Liver (tissue), 9 donors: Measurements from ENCODE around the gene TRERF1. TPM values are rescaled to one million over a fixed set of nuclear protein-coding genes. Genes with fewer than 3 reads are reported as not detected.

ENCODE experiments used
- DNase-seq: peaks from one replicate; pipeline ENCODE4 v3.0.0-alpha.2; 2017; ENCODE audit warnings: low spot score
- H3K27ac ChIP-seq, 2 donors: one replicate each; pipeline ENCODE4 v1.7.0; 2013; ENCODE audit warnings: inconsistent platforms in 2 of 2, low read length in 2 of 2, control low read depth in 1 of 2, low read depth in 1 of 2, mild to moderate bottlenecking in 1 of 2
- H3K27me3 ChIP-seq, 4 donors: one replicate each; pipeline versions ENCODE4 v1.6.1 to v1.7.0; 2013; ENCODE audit warnings: low read length in 3 of 4, inconsistent platforms in 1 of 4, mild to moderate bottlenecking in 1 of 4, moderate library complexity in 1 of 4; ENCODE audit not compliant: control insufficient read depth in 4 of 4, insufficient read depth in 4 of 4
- H3K36me3 ChIP-seq, 4 donors: one replicate each; pipeline versions ENCODE4 v1.6.1 to v1.7.0; 2013; ENCODE audit warnings: low read length in 3 of 4, mild to moderate bottlenecking in 3 of 4, low read depth in 1 of 4, moderate library complexity in 1 of 4; ENCODE audit not compliant: control insufficient read depth in 4 of 4, insufficient read depth in 3 of 4
- H3K4me1 ChIP-seq, 4 donors: one replicate each; pipeline versions ENCODE4 v1.6.1 to v1.7.0; 2013; ENCODE audit warnings: low read length in 3 of 4, mild to moderate bottlenecking in 3 of 4, moderate library complexity in 1 of 4; ENCODE audit not compliant: control insufficient read depth in 4 of 4, insufficient read depth in 4 of 4
- H3K4me3 ChIP-seq, 3 donors: one replicate each; pipeline versions ENCODE4 v1.6.1 to v1.7.0; 2013; ENCODE audit warnings: low read length in 3 of 3, control low read depth in 1 of 3, low read depth in 1 of 3, mild to moderate bottlenecking in 1 of 3
- H3K9ac ChIP-seq, 2 donors: one replicate each; pipeline ENCODE4 v1.7.0; 2013; ENCODE audit warnings: low read length in 2 of 2, mild to moderate bottlenecking in 2 of 2, moderate library complexity in 2 of 2, control low read depth in 1 of 2, low read depth in 1 of 2
- H3K9me3 ChIP-seq, 4 donors: one replicate each; pipeline versions ENCODE4 v1.6.1 to v1.7.0; 2013; ENCODE audit warnings: low read length in 3 of 4; ENCODE audit not compliant: control insufficient read depth in 4 of 4
- HNF4A ChIP-seq, 2 donors: conservative IDR thresholded peaks; 2 replicates each; pipeline ENCODE4 v1.6.1; 2016; ENCODE audit warnings: antibody characterized with exemption in 2 of 2, mild to moderate bottlenecking in 2 of 2
- HNF4G ChIP-seq: IDR thresholded peaks from 2 replicates; pipeline ENCODE4 v1.6.1; 2016; ENCODE audit warnings: antibody characterized with exemption
- NR2F2 ChIP-seq: IDR thresholded peaks from 2 replicates; pipeline ENCODE4 v1.6.1; 2016; ENCODE audit warnings: antibody characterized with exemption
- RAD21 ChIP-seq, 2 donors: IDR thresholded peaks; 2 replicates each; pipeline ENCODE4 v1.6.1; 2016; ENCODE audit warnings: antibody characterized with exemption in 2 of 2, mild to moderate bottlenecking in 2 of 2
- SP1 ChIP-seq: IDR thresholded peaks from 2 replicates; pipeline ENCODE4 v1.6.1; 2018; ENCODE audit warnings: antibody characterized with exemption, mild to moderate bottlenecking
- TAF1 ChIP-seq: conservative IDR thresholded peaks from 2 replicates; pipeline ENCODE4 v1.6.1; 2016; ENCODE audit warnings: antibody characterized with exemption, mild to moderate bottlenecking
- YY1 ChIP-seq: IDR thresholded peaks from 2 replicates; pipeline ENCODE4 v1.6.1; 2016; ENCODE audit warnings: antibody characterized with exemption, mild to moderate bottlenecking
- WGBS: extraction: QIAGEN DNeasy Blood & Tissue Kit; methylation state at CpG from one replicate; pipeline ENCODE4 v1.1.7; 2013; 5-methylcytosine and 5-hydroxymethylcytosine counted together
- polyA plus RNA-seq, 2 donors: library from polyadenylated mRNA; stranded (reverse) in 1 of 2; unstranded in 1 of 2; fragments of 200-250 nt in 1 of 2; fragments of >200 nt in 1 of 2; fragmentation: Nextera tagmentation in 1 of 2; extraction: Ambion mirVana in 1 of 2; gene quantifications; one replicate each; pipeline versions ENCODE4 v1.2.1 to v1.2.3, GENCODE V29; 2013 to 2015
- total RNA-seq, 2 donors: library from RNA; depleted of rRNA; stranded (reverse); fragments of >200 nt; gene quantifications; one replicate each; pipeline ENCODE4 v1.2.3, GENCODE V29; 2014
- TF ChIP-seq, protein P1 (sequence below): IDR thresholded peaks from 2 replicates; pipeline ENCODE4 v1.6.1; 2016; ENCODE audit warnings: antibody characterized with exemption, mild to moderate bottlenecking
- TF ChIP-seq, protein P2 (sequence below): IDR thresholded peaks from 2 replicates; pipeline ENCODE4 v1.6.1; 2016; ENCODE audit warnings: antibody characterized with exemption
- TF ChIP-seq, protein P3 (sequence below): IDR thresholded peaks from 2 replicates; pipeline ENCODE4 v1.6.1; 2016; ENCODE audit warnings: antibody characterized with exemption
- donor health status: healthy.
- donor health status: healthy.
- donor health status: healthy.
- donor health status: healthy.
- donor health status: healthy.

The TRERF1 gene
- total and polyA plus RNA-seq, 4 donors, result 0.33 to 1.3 (median 0.68) TPM

DNA sequence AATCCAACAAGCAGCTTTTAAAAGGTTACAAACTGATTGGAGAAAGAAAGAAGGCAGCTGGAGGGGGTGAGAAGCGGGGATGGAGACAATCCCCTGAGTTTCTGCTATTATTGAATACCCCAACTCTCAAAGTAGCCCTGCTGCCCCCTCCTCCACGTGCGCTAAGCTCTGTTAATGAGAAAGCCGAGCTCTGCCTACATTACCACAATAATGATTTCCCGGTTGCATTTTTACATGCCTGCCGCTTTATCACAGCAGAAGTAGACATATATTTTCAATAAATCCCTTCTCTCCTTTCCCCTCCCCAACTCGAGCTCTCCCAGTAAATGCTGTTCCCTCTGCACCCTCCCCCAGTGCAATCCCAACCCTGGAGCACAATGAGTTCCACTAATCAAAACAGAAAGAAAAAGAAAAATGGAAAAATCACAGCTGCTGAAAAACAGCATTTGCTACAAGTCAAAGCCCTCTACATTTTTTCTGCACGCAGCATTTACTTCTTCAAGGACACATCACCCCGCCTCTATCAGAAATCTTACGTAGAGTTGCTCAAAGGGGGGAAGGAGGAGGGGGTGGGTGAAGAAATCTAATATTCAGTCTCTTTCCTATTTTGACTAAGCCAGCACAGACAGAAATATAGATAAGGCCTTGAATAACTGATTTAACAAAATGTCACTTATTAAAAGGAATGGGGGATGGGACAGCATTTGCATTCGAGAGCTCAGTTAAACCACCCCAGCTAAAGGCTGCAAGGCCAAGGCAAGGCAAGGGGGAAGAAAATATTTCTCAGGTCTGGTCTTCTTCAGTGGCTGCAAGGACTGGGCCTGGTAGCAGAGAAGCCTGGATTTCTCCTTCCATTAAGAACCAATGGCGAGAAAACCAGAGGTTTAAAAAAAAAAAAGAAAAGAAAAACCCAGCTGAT, 10.7 kb downstream of the TRERF1 start (continued):
- TF ChIP-seq, protein P1, sequence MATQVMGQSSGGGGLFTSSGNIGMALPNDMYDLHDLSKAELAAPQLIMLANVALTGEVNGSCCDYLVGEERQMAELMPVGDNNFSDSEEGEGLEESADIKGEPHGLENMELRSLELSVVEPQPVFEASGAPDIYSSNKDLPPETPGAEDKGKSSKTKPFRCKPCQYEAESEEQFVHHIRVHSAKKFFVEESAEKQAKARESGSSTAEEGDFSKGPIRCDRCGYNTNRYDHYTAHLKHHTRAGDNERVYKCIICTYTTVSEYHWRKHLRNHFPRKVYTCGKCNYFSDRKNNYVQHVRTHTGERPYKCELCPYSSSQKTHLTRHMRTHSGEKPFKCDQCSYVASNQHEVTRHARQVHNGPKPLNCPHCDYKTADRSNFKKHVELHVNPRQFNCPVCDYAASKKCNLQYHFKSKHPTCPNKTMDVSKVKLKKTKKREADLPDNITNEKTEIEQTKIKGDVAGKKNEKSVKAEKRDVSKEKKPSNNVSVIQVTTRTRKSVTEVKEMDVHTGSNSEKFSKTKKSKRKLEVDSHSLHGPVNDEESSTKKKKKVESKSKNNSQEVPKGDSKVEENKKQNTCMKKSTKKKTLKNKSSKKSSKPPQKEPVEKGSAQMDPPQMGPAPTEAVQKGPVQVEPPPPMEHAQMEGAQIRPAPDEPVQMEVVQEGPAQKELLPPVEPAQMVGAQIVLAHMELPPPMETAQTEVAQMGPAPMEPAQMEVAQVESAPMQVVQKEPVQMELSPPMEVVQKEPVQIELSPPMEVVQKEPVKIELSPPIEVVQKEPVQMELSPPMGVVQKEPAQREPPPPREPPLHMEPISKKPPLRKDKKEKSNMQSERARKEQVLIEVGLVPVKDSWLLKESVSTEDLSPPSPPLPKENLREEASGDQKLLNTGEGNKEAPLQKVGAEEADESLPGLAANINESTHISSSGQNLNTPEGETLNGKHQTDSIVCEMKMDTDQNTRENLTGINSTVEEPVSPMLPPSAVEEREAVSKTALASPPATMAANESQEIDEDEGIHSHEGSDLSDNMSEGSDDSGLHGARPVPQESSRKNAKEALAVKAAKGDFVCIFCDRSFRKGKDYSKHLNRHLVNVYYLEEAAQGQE, result no peak
- TF ChIP-seq, protein P2, sequence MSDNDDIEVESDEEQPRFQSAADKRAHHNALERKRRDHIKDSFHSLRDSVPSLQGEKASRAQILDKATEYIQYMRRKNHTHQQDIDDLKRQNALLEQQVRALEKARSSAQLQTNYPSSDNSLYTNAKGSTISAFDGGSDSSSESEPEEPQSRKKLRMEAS, result no peak
- TF ChIP-seq, protein P3, sequence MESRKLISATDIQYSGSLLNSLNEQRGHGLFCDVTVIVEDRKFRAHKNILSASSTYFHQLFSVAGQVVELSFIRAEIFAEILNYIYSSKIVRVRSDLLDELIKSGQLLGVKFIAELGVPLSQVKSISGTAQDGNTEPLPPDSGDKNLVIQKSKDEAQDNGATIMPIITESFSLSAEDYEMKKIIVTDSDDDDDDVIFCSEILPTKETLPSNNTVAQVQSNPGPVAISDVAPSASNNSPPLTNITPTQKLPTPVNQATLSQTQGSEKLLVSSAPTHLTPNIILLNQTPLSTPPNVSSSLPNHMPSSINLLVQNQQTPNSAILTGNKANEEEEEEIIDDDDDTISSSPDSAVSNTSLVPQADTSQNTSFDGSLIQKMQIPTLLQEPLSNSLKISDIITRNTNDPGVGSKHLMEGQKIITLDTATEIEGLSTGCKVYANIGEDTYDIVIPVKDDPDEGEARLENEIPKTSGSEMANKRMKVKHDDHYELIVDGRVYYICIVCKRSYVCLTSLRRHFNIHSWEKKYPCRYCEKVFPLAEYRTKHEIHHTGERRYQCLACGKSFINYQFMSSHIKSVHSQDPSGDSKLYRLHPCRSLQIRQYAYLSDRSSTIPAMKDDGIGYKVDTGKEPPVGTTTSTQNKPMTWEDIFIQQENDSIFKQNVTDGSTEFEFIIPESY, result no peak
- TF ChIP-seq YY1 (no peak), HNF4G (no peak), HNF4A (conservative IDR thresholded peaks at IDR 0.05) (no peak), NR2F2 (no peak)

DNA sequence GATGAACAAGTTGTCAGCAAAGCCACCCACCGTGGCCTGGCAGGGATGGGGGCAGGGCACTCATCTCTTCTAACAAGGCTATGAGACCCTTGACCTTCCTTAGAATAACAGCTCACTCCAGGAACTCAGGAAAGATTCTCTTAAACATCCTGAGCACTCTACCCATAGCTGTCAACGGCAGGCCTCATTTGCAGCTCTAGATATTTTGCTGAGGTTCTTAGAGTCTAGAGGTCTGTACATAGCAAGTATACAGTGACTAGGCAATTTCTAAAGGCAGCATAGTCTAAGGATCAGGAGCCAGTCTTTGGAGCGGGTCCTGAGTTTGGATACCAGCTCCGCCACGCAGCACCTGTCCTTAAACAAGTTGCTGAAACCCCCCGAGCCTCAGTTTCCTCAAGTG, 11.7 kb downstream of the TRERF1 start:
- H3K4me3 ChIP-seq, result no peak overlapping the region
- DNase-seq, result no peak
- no peaks in the 10 kb centered on the region for H3K9me3 ChIP-seq
- H3K4me1 ChIP-seq, result no peaks in the 10 kb centered on the region
- H3K9ac ChIP-seq, result no peak overlapping the region
- no peaks in the 10 kb centered on the region for H3K27me3 ChIP-seq
- no peaks in the 10 kb centered on the region for H3K36me3 ChIP-seq
- H3K27ac ChIP-seq, result no peak overlapping the region
- 81% methylated on average over 6 of the region's 6 CpGs for WGBS
- TF ChIP-seq YY1 (no peak), RAD21 (IDR thresholded peaks at IDR 0.05) (no peak), TAF1 (no peak), SP1 (no peak)
- TF ChIP-seq, protein P3, result no peak
- TF ChIP-seq, protein P1, result no peak
- TF ChIP-seq, protein P2, result no peak
